GM13976 (cell line): Measurements from ENCODE around the gene CLCN1.

Experiments used
- DNase-seq: peaks from one replicate; pipeline ENCODE4 v3.0.0; 2012; ENCODE audit warnings: low spot score
- in situ Hi-C: fragments of 300-500 bp; cut with MboI; formaldehyde crosslinking; loops from one replicate; pipeline ENCODE4 v1.12.0; 2022; ENCODE audit warnings: low sequenced_read_pairs, mixed read lengths, inconsistent platforms; ENCODE audit not compliant: unreplicated experiment
- TF ChIP-seq, protein P1 (sequence below): IDR thresholded peaks from 2 replicates; pipeline ENCODE4 v1.5.1; 2012; ENCODE audit warnings: borderline replicate concordance, mild to moderate bottlenecking; ENCODE audit not compliant: insufficient read depth; ENCODE audit errors: extremely low read depth, missing control alignments, control extremely low read depth

Gene CLCN1

DNA sequence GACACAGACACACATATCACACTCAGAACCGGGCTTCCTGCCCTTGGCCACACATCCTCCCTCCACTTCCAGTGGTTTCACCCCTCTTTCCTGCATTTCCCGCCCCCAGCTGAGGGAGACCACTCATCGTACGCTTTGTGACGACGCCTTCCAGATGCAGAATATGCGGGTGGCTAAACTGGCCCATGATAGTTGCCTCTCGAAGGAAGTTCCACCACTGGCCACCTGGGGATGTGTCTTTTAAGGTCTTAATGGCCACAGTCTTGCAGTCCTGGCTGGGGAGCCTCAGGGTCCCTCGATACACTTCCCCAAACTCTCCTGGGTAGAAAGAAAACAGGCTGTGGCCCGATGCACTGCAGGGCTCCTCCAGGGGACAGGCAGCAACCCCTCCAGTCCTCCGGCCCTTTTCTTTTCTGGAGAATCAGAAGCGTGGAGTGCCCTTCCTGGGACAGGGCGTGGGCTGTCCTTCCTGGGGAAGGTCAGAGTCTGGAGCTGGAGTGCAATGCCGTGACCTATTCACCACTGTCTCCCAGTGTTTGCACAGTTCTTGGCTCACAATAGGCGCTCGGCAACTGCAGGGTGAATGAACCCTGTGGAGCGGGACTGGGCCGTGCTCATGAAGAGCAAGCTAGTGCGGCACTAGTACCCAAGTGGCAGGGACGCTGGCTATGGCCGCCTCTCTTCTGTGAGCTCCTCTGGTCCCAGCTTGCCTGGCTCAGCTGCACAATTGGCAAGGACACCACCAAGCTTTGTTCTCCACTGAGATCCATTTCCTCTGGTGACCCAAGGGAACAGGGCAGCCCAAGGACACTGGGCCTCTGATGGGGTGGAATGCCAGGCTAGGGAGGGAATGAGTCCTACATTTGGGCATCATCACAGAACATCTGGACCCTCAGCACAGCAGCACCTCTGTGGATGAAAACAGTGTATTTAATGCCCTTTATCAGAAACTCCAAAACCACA, 79.6 kb downstream of the CLCN1 start:
- DNase-seq: no peak
- TF ChIP-seq, protein P1, sequence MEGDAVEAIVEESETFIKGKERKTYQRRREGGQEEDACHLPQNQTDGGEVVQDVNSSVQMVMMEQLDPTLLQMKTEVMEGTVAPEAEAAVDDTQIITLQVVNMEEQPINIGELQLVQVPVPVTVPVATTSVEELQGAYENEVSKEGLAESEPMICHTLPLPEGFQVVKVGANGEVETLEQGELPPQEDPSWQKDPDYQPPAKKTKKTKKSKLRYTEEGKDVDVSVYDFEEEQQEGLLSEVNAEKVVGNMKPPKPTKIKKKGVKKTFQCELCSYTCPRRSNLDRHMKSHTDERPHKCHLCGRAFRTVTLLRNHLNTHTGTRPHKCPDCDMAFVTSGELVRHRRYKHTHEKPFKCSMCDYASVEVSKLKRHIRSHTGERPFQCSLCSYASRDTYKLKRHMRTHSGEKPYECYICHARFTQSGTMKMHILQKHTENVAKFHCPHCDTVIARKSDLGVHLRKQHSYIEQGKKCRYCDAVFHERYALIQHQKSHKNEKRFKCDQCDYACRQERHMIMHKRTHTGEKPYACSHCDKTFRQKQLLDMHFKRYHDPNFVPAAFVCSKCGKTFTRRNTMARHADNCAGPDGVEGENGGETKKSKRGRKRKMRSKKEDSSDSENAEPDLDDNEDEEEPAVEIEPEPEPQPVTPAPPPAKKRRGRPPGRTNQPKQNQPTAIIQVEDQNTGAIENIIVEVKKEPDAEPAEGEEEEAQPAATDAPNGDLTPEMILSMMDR: no peak
- in situ Hi-C loops: no loop called here

DNA sequence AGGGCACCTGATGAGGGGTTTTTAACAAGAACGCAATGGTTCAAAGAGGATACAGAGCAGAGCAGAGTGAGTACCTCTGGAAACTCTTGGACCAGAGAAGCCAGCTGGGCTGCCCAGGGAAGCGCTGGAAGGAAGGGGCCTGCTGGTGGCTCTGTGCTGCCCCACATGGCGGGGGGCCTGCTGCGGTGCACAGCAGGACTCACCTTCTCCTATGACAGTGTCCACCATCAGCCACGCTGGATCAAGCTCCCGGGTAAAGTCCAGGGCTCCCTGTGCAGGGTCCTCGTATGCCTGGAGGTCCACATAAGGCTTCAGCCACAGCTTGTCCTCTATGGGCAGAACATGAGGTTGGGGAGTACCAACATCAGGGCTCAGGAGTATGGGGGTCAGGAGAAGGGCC, 80.3 kb downstream of the CLCN1 start:
- TF ChIP-seq, protein P1: no peak
- DNase-seq: no peak
- in situ Hi-C loops: no loop called here

DNA sequence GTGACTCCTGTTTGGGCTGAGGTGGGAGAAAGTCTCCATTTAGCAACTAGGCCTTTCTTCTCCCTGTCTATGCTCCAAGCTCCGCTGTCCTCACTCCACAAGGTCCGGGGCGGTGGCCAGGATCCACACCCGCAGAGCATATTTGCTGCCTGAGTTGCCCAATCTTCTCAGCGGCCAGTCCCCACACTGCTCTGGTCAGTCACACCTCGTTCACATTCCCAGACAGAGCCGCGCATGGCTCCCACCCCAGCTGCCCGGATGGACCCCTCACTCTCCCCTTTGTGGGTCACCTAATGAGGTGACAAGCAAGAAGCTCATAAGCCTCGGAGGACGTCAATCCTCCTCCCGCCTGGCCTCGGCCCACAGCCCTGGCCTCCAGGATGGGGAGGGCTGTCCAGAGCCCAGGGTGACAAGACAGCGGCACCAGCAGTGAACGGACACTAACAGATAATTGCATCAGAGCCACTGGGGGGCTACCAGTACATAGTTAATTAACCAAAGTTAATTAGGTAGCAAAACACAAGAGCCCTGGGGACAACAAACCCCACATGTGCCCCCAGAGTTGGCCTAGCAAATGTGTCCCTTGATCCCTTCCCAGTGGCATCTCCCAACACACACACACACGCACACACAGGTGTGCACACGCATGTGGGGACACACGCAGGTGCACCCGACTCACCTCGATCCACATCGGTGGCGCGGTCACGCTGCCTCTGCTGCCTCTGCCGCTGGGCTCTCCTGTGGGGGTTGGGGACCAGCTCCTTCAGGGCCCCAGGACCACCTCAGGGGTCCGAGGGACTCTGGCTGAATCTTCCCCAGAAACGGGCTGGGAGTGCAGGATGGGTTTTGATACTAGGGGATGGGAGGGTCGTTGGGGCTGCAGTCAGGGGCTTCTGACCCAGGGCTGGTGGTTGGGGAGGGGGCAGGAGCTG, 81.0 kb downstream of the CLCN1 start:
- TF ChIP-seq, protein P1: no peak
- in situ Hi-C loops: no loop called here
- no peak for DNase-seq

DNA sequence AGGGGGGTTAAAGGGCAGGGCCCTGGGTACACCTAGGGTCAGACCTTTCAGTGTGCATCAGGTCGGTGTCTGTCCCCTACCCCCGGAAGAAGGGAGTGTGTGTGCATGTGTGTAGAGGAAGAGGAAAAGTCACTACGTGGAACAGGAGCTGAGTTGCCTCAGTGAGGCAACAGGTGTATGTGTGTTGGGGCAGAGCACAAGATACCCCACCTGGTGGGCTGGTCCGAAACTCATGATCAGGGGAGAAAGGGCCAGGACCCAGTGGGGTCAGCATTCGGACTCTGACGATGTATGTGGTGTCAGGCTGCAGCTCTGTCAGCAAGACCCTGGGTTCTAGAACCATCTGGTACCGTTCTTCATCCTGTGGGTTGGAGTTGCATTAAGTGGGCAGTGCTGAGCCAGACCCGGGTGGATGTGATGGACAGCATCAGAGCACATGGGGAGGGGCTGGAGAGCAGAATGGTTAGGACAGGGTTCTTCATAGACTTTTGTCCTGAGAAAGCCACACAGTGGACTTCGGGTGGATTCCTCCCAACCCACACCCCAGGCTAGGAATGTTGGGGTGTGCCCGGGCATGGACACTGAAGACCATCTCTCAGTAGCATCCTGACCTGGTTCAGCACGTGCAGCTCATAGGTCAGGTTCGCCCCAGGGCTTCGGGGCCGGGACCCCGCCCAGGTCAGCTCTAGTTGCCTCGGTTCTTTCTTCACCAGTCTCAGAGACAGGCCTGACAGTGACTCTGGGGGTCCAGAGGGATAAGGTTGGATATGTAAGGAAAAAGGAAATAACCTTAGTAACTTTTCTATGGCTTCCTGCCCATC, 82.0 kb downstream of the CLCN1 start:
- in situ Hi-C loops: no loop called here
- TF ChIP-seq, protein P1: no peak
- DNase-seq: no peak

DNA sequence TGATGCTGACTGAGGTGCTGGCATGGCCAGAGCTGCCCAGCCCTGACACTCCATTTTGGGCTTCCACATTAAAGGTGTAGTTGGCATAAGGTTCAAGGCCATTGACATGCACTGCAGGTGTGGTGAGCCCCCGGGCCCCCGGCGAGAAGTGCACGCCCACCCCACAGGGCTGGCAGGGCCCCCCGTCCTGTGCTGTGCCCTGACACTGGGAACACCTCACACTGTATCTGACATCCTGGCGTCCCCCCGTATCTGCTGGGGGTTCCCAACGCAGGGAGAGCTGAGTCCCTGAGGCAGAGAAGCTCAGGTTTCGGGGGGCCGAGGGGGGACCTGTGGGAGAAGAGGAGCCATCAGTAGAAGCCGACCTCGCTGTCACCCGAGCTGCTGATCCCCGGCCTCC, 82.7 kb downstream of the CLCN1 start:
- TF ChIP-seq, protein P1: no peak
- in situ Hi-C loops: no loop called here
- DNase-seq: no peak

DNA sequence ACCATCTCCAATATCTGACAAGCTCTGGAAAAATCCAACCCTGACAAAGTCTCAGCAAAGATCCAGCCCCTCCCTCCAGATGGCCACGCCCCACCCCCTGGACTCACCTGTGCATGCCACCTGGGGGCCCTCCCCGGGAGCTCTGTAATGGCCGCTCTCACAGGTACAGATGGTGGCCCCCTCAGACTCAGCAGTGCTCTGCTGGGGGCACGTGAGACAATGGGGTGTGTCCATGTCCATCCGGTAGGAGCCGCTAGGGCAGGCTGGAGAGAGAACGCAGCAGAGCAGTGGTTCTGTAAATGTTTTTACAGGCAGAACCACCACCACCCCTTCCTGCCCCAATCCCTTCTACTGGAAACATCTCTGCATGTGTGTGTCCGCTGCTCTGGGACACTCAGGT, 83.2 kb downstream of the CLCN1 start:
- TF ChIP-seq, protein P1: no peak
- in situ Hi-C loops: no loop called here
- no peak for DNase-seq
